H1 (cell line): ENCODE measurements around the gene MORN2. TPM values are rescaled to one million over a fixed set of nuclear protein-coding genes. Genes with fewer than 3 reads are reported as not detected.

ENCODE experiments used
- CTCF ChIA-PET: fragments of 300-600 bp; sonication (Branson Sonifier 250); formaldehyde crosslinking; loops from one replicate; lab custom pipeline; 2021; ENCODE audit not compliant: partially characterized antibody; lab: Charles Lee
- POLR2A ChIA-PET: fragments of 300-600 bp; sonication (Branson Sonifier 250); formaldehyde crosslinking; loops from one replicate; lab custom pipeline; 2021; ENCODE audit warnings: inconsistent platforms; ENCODE audit not compliant: partially characterized antibody; lab: Charles Lee
- DNase-seq, 2 experiments: peaks; one replicate each; pipeline versions ENCODE4 v3.0.0 to v3.0.0-alpha.2; 2010 to 2022; ENCODE audit warnings: low spot score in 2 of 2, low read depth in 1 of 2, mixed read lengths in 1 of 2
- FAIRE-seq: peaks from 2 replicates; lab custom pipeline; 2011; peaks lifted over from hg19 to GRCh38; lab: Jason Lieb, UNC
- H2AFZ ChIP-seq: 2 replicates; pipeline ENCODE4 v1.8.1; 2012; ENCODE audit warnings: low read length, inconsistent platforms
- H2AK5ac ChIP-seq: 2 replicates; pipeline ENCODE4 v1.6.1; 2013; ENCODE audit warnings: low read depth, low read length
- H2BK120ac ChIP-seq: replicated peaks from 2 replicates; pipeline ENCODE3; 2013; ENCODE audit warnings: low read depth, low read length, inconsistent platforms
- H2BK12ac ChIP-seq: 2 replicates; pipeline ENCODE4 v1.6.1; 2013; ENCODE audit warnings: low read depth, low read length
- H2BK15ac ChIP-seq: 2 replicates; pipeline ENCODE4 v1.6.1; 2013; ENCODE audit warnings: low read length
- H2BK20ac ChIP-seq: 2 replicates; pipeline ENCODE4 v1.6.1; 2013; ENCODE audit warnings: low read length
- H2BK5ac ChIP-seq: 2 replicates; pipeline ENCODE4 v1.6.1; 2013; ENCODE audit warnings: low read depth, low read length
- H3K14ac ChIP-seq: 2 replicates; pipeline ENCODE4 v1.6.1; 2013; ENCODE audit warnings: inconsistent platforms; ENCODE audit not compliant: insufficient read length
- H3K18ac ChIP-seq: 2 replicates; pipeline ENCODE4 v1.6.1; 2013; ENCODE audit warnings: low read length; ENCODE audit errors: extremely low read depth
- H3K23ac ChIP-seq: 2 replicates; pipeline ENCODE4 v1.6.1; 2013; ENCODE audit warnings: inconsistent platforms; ENCODE audit not compliant: insufficient read length
- H3K23me2 ChIP-seq: 2 replicates; pipeline ENCODE4 v1.6.1; 2013; ENCODE audit warnings: low read depth, low read length
- H3K27ac ChIP-seq: 2 replicates; pipeline ENCODE4 v1.6.1; 2011; ENCODE audit warnings: low read depth, low read length, inconsistent platforms
- H3K27me3 ChIP-seq, 4 experiments: replicated peaks in 1 of 4; 1 replicate in 1 of 4; 2 replicates in 3 of 4; pipeline versions ENCODE4 v1.6.1 to v1.8.1; 2011 to 2013; ENCODE audit warnings: low read length in 3 of 4, mild to moderate bottlenecking in 3 of 4, inconsistent platforms in 2 of 4, mixed read lengths in 2 of 4, moderate library complexity in 1 of 4; ENCODE audit not compliant: control insufficient read depth in 3 of 4, insufficient read depth in 3 of 4; ENCODE audit errors: extremely low read depth in 1 of 4
- H3K36me3 ChIP-seq, 4 experiments: 2 replicates each; pipeline versions ENCODE4 v1.6.1 to v1.8.1; 2011 to 2013; ENCODE audit warnings: mild to moderate bottlenecking in 4 of 4, low read length in 3 of 4, moderate library complexity in 2 of 4, control low read depth in 1 of 4, inconsistent platforms in 1 of 4; ENCODE audit not compliant: insufficient read depth in 4 of 4, control insufficient read depth in 2 of 4
- H3K4ac ChIP-seq: replicated peaks from 2 replicates; pipeline ENCODE3; 2013; ENCODE audit warnings: low read length, low read depth, mixed read lengths, inconsistent platforms; ENCODE audit not compliant: insufficient read length
- H3K4me1 ChIP-seq, 4 experiments: replicated peaks in 1 of 4; 1 replicate in 1 of 4; 2 replicates in 3 of 4; pipeline versions ENCODE4 v1.6.1 to v1.8.1; 2011 to 2013; ENCODE audit warnings: low read length in 3 of 4, inconsistent platforms in 2 of 4, mixed read lengths in 1 of 4; ENCODE audit not compliant: insufficient read depth in 4 of 4, control insufficient read depth in 3 of 4
- H3K4me2 ChIP-seq, 2 experiments: 2 replicates each; pipeline versions ENCODE4 v1.6.1 to v1.8.1; 2011 to 2013; ENCODE audit warnings: low read depth in 2 of 2, low read length in 2 of 2, control low read depth in 1 of 2, inconsistent platforms in 1 of 2, mild to moderate bottlenecking in 1 of 2; ENCODE audit not compliant: insufficient read depth in 1 of 2
- H3K4me3 ChIP-seq, 4 experiments: fragments of 200-600, 300-600 bp in 1 of 4; sonication (generic), shearing (Covaris generic), sonication (Bioruptor Twin) in 1 of 4; 2 replicates each; pipeline versions ENCODE4 v1.5.1 to v1.8.1; 2011 to 2016; ENCODE audit warnings: low read length in 4 of 4, low read depth in 3 of 4, control low read depth in 2 of 4, inconsistent platforms in 2 of 4, mild to moderate bottlenecking in 2 of 4, mixed read lengths in 1 of 4, moderate library complexity in 1 of 4; ENCODE audit not compliant: insufficient read depth in 2 of 4; ENCODE audit errors: extremely low read depth in 1 of 4
- H3K56ac ChIP-seq: replicated peaks from 2 replicates; pipeline ENCODE3; 2013; ENCODE audit warnings: low read depth, mild to moderate bottlenecking, mixed read lengths, low read length, inconsistent platforms; ENCODE audit not compliant: insufficient read length
- H3K79me1 ChIP-seq: 2 replicates; pipeline ENCODE4 v1.6.1; 2013; ENCODE audit warnings: low read depth, low read length, control low read depth
- H3K79me2 ChIP-seq, 2 experiments: 2 replicates each; pipeline versions ENCODE4 v1.6.1 to v1.8.1; 2012 to 2013; ENCODE audit warnings: low read length in 2 of 2, mild to moderate bottlenecking in 2 of 2, inconsistent platforms in 1 of 2; ENCODE audit not compliant: insufficient read depth in 2 of 2, control insufficient read depth in 1 of 2
- H3K9ac ChIP-seq, 4 experiments: replicated peaks in 1 of 4; 1 replicate in 1 of 4; 2 replicates in 3 of 4; pipeline versions ENCODE4 v1.6.1 to v1.8.1; 2011 to 2013; ENCODE audit warnings: low read depth in 3 of 4, low read length in 3 of 4, control low read depth in 2 of 4, mild to moderate bottlenecking in 2 of 4, moderate library complexity in 2 of 4, inconsistent platforms in 1 of 4; ENCODE audit errors: extremely low read depth in 1 of 4
- H3K9me3 ChIP-seq, 2 experiments: 2 replicates each; pipeline versions ENCODE4 v1.6.1 to v1.8.1; 2012 to 2013; ENCODE audit warnings: mild to moderate bottlenecking in 2 of 2, moderate library complexity in 2 of 2, control low read depth in 1 of 2, inconsistent platforms in 1 of 2, low read depth in 1 of 2, low read length in 1 of 2, mixed read lengths in 1 of 2; ENCODE audit not compliant: insufficient read depth in 2 of 2
- H4K20me1 ChIP-seq, 2 experiments: replicated peaks in 1 of 2; 2 replicates each; pipeline versions ENCODE3 to v1.8.1; 2011 to 2013; ENCODE audit warnings: inconsistent platforms in 2 of 2, low read length in 2 of 2, mild to moderate bottlenecking in 1 of 2; ENCODE audit not compliant: insufficient read depth in 2 of 2, control insufficient read depth in 1 of 2
- H4K5ac ChIP-seq: 2 replicates; pipeline ENCODE4 v1.6.1; 2013; ENCODE audit warnings: low read length, low read depth, mixed read lengths, inconsistent platforms; ENCODE audit not compliant: insufficient read length
- H4K8ac ChIP-seq: 2 replicates; pipeline ENCODE4 v1.8.0; 2013; ENCODE audit warnings: mild to moderate bottlenecking, moderate library complexity, low read length, inconsistent platforms; ENCODE audit not compliant: insufficient read depth; ENCODE audit errors: extremely low read depth
- H4K91ac ChIP-seq: replicated peaks from 2 replicates; pipeline ENCODE3; 2013; ENCODE audit warnings: low read length, mixed read lengths, inconsistent platforms; ENCODE audit not compliant: insufficient read length
- RFX5 ChIP-seq: IDR thresholded peaks from 2 replicates; pipeline ENCODE4 v1.6.1; 2011; ENCODE audit warnings: low read depth, low read length, improper control_type of control experiment, borderline replicate concordance
- SAP30 ChIP-seq: fragments of 300-600 bp; sonication (generic); IDR thresholded peaks from 2 replicates; pipeline ENCODE4 v1.7.1; 2012; ENCODE audit warnings: low read length, moderate library complexity, mild to moderate bottlenecking, inconsistent platforms; ENCODE audit not compliant: insufficient read depth, insufficient replicate concordance
- WGBS, 2 experiments: shearing (Covaris generic) in 1 of 2; methylation state at CpG; one replicate each; pipeline versions ENCODE4 v1.1.6 to v1.1.7; 2013 to 2015; ENCODE audit warnings: low lambda C conversion rate in 2 of 2, mixed read lengths in 2 of 2, inconsistent platforms in 1 of 2, low coverage in 1 of 2, missing lambda C conversion rate in 1 of 2; ENCODE audit not compliant: insufficient replicate concordance in 2 of 2, insufficient coverage in 1 of 2, insufficient read length in 1 of 2; ENCODE audit errors: extremely low coverage in 1 of 2, missing lambda C conversion rate in 1 of 2; 5-methylcytosine and 5-hydroxymethylcytosine counted together
- polyA plus RNA-seq, 7 experiments: library from polyadenylated mRNA; depleted of rRNA in 3 of 7; stranded (reverse) in 5 of 7; unstranded in 2 of 7; fragments of >200 nt in 5 of 7; fragments of 200-250 nt in 2 of 7; gene quantifications; 1 replicate in 5 of 7; 2 replicates in 1 of 7; 4 replicates in 1 of 7; pipeline versions ENCODE4 v1.2.1 to v1.2.3, GENCODE V29; 2011 to 2013; ENCODE audit warnings: missing spikeins in 2 of 7, mixed read lengths in 2 of 7
- total RNA-seq: library from RNA; stranded (reverse); fragmentation: NEBNext Ultra II Directional; extraction: Animal tissue kit (Norgen Biotek cat#: 25700); gene quantifications from 2 replicates; pipeline ENCODE4 v1.2.1, GENCODE V29; 2021

Gene MORN2
- total and polyA plus RNA-seq, 2 of the 8 experiments (the other 6 are each of a cell fraction or from before 2014, with no cell fraction given) = 7.2 to 11.3 TPM

DNA sequence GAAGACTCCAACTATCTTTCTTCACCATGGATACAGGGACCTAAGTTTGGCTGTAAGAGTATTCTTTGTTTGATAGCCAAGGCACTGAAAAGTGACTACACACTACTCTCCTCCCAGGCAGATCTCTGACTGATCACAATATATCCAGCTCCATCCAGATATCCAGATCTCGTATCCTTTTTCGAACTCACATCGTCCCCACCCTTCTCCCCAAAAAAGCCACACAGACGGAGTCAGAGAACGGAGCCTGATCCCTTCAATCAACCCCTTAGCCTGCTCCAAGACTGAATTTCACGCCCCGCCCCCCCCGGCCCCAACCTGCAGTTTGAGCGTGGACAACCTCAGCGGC is 575 bp upstream of the MORN2 start:
- Histone ChIP-seq H3K79me1 (no peaks in the 10 kb centered on the region), H2AK5ac (no peak overlapping the region), H3K56ac (no peak overlapping the region), H4K20me1 (no peaks in the 10 kb centered on the region), H3K23me2 (peaks cover 8% of the 10 kb centered on the region), H2AFZ (peak overlapping the region; percentile 98), H3K4me2 (peak overlapping the region; percentile 76 to 90), H3K14ac (no peak overlapping the region), H3K9ac (peak overlapping the region; percentile 14 to 88 (median 80)), H2BK5ac (no peak overlapping the region), H3K79me2 (peaks cover 0 to 31% of the 10 kb centered on the region in 2 experiments; a peak in 2 of 4 replicates), H4K91ac (no peak overlapping the region), H3K23ac (no peak overlapping the region), H3K36me3 (no peaks in the 10 kb centered on the region), H2BK15ac (no peak overlapping the region), H3K4ac (peak overlapping the region; percentile 36), H3K18ac (no peak overlapping the region), H4K8ac (peak overlapping the region; percentile 94; the same call in 1 of the 2 replicates), H2BK20ac (no peak overlapping the region), H3K27ac (peak overlapping the region; percentile 64), H2BK120ac (no peak overlapping the region), H3K9me3 (no peaks in the 10 kb centered on the region), H3K4me1 (no peaks in the 10 kb centered on the region), H3K27me3 (no peaks in the 10 kb centered on the region), H3K4me3 (peak overlapping the region; percentile 68 to 99 (median 84)), H4K5ac (peak overlapping the region; percentile 73), H2BK12ac (no peak overlapping the region)
- POLR2A ChIA-PET = interaction anchor here (1.3 to 1.6 kb wide), 2 partner anchors 124 to 131 kb away, joined by 5 to 8 read pairs; partner anchors contain the start of gene SRSF7
- FAIRE-seq (no peak), DNase-seq (no peak)
- WGBS, 2 experiments = 2% methylated on average over 9 of the region's 10 CpGs; no CpG with 5 or more reads in 1 of the 2 experiments
- CTCF ChIA-PET = interaction anchor here (1.8 kb wide), 1 partner anchor 72 kb away, joined by 8 read pairs; no protein-coding TSS in a partner anchor
- TF ChIP-seq RFX5 = no peak
- peak; percentile 7 for TF ChIP-seq SAP30
